Measurements from ENCODE around the gene OSBPL1A.

OSBPL1A gene

DNA sequence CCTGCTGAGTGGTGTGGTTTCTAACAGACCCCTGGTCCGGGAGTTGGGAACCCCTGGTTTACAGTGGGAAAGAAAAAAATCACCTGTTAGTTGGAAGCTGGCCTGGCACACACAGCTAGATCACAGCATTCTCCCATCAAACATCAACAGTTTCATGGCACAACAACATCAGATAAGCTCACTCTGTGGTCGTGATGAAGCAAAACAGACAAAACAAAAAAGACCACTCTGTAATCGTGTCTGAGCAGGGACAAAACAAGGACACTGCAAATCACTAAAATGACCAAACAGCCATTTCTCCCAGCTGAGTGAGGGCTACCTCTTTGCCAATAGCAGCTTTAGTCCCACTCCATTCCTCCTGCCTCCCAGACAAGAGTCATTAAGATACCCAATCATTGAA, 19.9 kb upstream of the OSBPL1A start:
- Mint-ChIP-seq H3K4me1 (ENCODE audit: low read depth in 2 of 2) (no peaks in the 10 kb centered on the region), H3K9me3 (no peaks in the 10 kb centered on the region), H3K27me3 (peaks cover 36 to 66% of the 10 kb centered on the region in 2 donors), H3K36me3 (ENCODE audit: insufficient read depth) (no peaks in the 10 kb centered on the region), H3K4me3 (no peak overlapping the region), H3K27ac (no peak overlapping the region)
- DNase-seq (no peak), ATAC-seq (replicated peaks) (no peak)

DNA sequence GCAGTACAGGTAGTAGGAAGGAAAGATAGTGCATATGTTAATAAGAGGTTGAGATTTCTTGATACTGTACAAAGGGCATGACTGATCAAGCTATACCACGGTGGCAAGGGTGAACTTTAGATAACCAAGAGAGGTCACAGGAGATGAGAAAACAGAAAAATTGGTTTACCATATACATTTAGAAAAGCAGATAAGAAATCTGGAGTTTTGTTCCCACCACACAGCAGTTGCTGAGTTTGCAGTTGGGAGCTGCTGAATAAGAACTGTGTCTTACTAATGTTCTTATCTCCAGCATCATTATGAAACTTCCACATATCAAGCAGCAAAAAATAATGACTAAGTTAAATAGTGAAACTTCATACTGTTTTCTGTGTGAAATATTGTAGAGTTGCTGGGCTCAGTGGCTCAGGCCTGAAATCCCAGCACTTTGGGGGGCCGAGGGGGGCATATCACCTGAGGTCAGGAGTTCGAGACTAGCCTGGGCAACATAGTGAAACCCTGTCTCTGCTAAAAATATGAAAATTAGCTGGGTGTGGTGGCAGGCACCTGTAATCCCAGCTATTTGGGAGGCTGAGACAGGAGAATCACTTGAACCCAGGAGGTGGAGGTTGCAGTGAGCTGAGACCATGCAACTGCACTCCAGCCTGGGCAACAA, 16.9 kb upstream of the OSBPL1A start:
- Mint-ChIP-seq H3K4me3 (no peak overlapping the region), H3K9me3 (no peaks in the 10 kb centered on the region), H3K36me3 (ENCODE audit: insufficient read depth) (no peaks in the 10 kb centered on the region), H3K4me1 (ENCODE audit: low read depth in 2 of 2) (no peaks in the 10 kb centered on the region), H3K27ac (no peak overlapping the region), H3K27me3 (peaks cover 26 to 56% of the 10 kb centered on the region in 2 donors)
- DNase-seq (no peak), ATAC-seq (replicated peaks) (no peak)

- no peak overlapping the region for H3K27ac Mint-ChIP-seq
- DNase-seq (no peak), ATAC-seq (replicated peaks) (no peak)
- no peaks in the 10 kb centered on the region for H3K36me3 Mint-ChIP-seq (ENCODE audit: insufficient read depth)
- H3K4me3 Mint-ChIP-seq = no peak overlapping the region
- no peaks in the 10 kb centered on the region for H3K4me1 Mint-ChIP-seq (ENCODE audit: low read depth in 2 of 2)
- no peaks in the 10 kb centered on the region for H3K9me3 Mint-ChIP-seq
- peaks cover 29 to 56% of the 10 kb centered on the region in 2 donors for H3K27me3 Mint-ChIP-seq
These were observed 15.5 kb upstream of the OSBPL1A start for GRCh38 chr18:24413148-24413547.

GRCh38 chr18:24408496-24408895, 10.9 kb upstream of the OSBPL1A start:
- ATAC-seq (replicated peaks) (no peak), DNase-seq (no peak)
- Mint-ChIP-seq H3K36me3 (ENCODE audit: insufficient read depth) (no peaks in the 10 kb centered on the region), H3K4me1 (ENCODE audit: low read depth in 2 of 2) (no peaks in the 10 kb centered on the region), H3K27me3 (peaks cover 49 to 81% of the 10 kb centered on the region in 2 donors), H3K4me3 (no peak overlapping the region), H3K9me3 (no peaks in the 10 kb centered on the region), H3K27ac (no peak overlapping the region)

DNA sequence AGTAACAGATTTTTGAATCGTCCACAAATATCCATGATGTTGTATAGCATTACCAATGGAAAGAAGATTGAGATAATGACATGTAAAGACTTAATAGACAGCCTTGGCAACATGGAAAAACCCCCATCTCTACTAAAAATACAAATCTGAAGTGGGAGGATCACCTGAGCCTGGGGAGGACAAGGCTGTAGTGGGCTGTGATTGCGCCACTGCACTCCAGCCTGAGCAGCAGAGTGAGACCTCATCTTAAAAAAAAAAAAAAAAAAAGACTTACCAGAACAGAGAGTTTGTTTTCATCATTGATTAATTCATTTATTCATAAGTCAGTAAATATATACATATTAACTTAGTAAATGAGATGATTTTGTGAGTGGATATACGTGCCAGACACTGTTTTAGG, 7.0 kb upstream of the OSBPL1A start:
- Mint-ChIP-seq H3K4me3 (no peak overlapping the region), H3K36me3 (ENCODE audit: insufficient read depth) (no peaks in the 10 kb centered on the region), H3K4me1 (ENCODE audit: low read depth in 2 of 2) (no peaks in the 10 kb centered on the region), H3K9me3 (no peaks in the 10 kb centered on the region), H3K27ac (no peak overlapping the region), H3K27me3 (peaks cover 51 to 61% of the 10 kb centered on the region in 2 donors)
- DNase-seq = no peak
- ATAC-seq (replicated peaks) = no peak

- Mint-ChIP-seq H3K9me3 (no peaks in the 10 kb centered on the region), H3K27me3 (peaks cover 38 to 46% of the 10 kb centered on the region in 2 donors)
- ATAC-seq (replicated peaks) = no peak
These were observed 5.5 kb upstream of the OSBPL1A start for GRCh38 chr18:24403076-24403475.

GRCh38 chr18:24402209-24402785, 4.7 kb upstream of the OSBPL1A start:
- Mint-ChIP-seq H3K36me3 (ENCODE audit: insufficient read depth) (no peaks in the 10 kb centered on the region), H3K27ac (no peak overlapping the region)
- ATAC-seq (replicated peaks) = no peak

More at GRCh38 chr18:24403076-24403475, 5.5 kb upstream of the OSBPL1A start:
- Mint-ChIP-seq H3K36me3 (ENCODE audit: insufficient read depth) (no peaks in the 10 kb centered on the region), H3K27ac (no peak overlapping the region), H3K4me3 (no peak overlapping the region), H3K4me1 (ENCODE audit: low read depth in 2 of 2) (peaks cover 0 to under 1% of the 10 kb centered on the region in 2 donors)
- no peak for DNase-seq

DNA sequence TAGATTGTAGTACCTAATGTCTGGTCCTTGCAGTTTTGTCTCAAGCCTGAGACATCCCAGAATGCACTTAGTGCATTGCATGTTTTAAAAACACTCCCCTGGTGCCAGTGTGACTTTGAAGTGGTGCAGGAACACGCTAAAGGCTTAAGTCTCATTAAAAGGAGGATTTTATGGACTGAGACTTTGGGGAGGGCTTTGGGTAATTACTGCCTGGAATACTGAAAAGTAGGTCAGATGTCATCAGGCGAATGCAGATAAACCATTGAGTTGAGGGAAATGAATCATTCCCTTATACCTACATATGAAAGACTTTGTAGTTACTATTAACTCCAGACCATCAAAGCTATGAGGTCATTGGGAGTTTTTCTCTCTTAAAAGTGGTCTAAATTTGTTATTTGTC, 3.0 kb upstream of the OSBPL1A start:
- Mint-ChIP-seq H3K36me3 (ENCODE audit: insufficient read depth) (no peaks in the 10 kb centered on the region), H3K27me3 (peaks cover 17 to 21% of the 10 kb centered on the region in 2 donors), H3K4me3 (no peak overlapping the region), H3K4me1 (ENCODE audit: low read depth in 2 of 2) (peaks cover 4 to 7% of the 10 kb centered on the region in 2 donors), H3K9me3 (no peaks in the 10 kb centered on the region), H3K27ac (no peak overlapping the region)
- no peak for DNase-seq
- ATAC-seq (replicated peaks) = no peak

More at GRCh38 chr18:24402209-24402785, 4.7 kb upstream of the OSBPL1A start:
- H3K4me1 Mint-ChIP-seq (ENCODE audit: low read depth in 2 of 2) = peaks cover 0 to 3% of the 10 kb centered on the region in 2 donors
- no peak overlapping the region for H3K4me3 Mint-ChIP-seq
- H3K9me3 Mint-ChIP-seq = no peaks in the 10 kb centered on the region
- DNase-seq = no peak
- H3K27me3 Mint-ChIP-seq = peaks cover 31 to 38% of the 10 kb centered on the region in 2 donors

GRCh38 chr18:24398540-24398939, 916 bp upstream of the OSBPL1A start:
- no peak overlapping the region for H3K27ac Mint-ChIP-seq
- H3K36me3 Mint-ChIP-seq (ENCODE audit: insufficient read depth) = no peaks in the 10 kb centered on the region
- no peaks in the 10 kb centered on the region for H3K9me3 Mint-ChIP-seq
- peak overlapping the region; percentile 85 to 94 for H3K4me3 Mint-ChIP-seq
- DNase-seq = no peak
- ATAC-seq (replicated peaks) = no peak
- peaks cover 8 to 13% of the 10 kb centered on the region in 2 donors for H3K27me3 Mint-ChIP-seq
- peaks cover 4 to 7% of the 10 kb centered on the region in 2 donors for H3K4me1 Mint-ChIP-seq (ENCODE audit: low read depth in 2 of 2)

- H3K27me3 Mint-ChIP-seq = peaks cover 3 to 6% of the 10 kb centered on the region in 2 donors
- DNase-seq = peak in 2 of 3 experiments; percentile 1
- H3K4me1 Mint-ChIP-seq (ENCODE audit: low read depth in 2 of 2) = peaks cover 4 to 7% of the 10 kb centered on the region in 2 donors
- no peaks in the 10 kb centered on the region for H3K9me3 Mint-ChIP-seq
- peak overlapping the region in 1 of 2 donors; percentile 28 for H3K27ac Mint-ChIP-seq
- peak overlapping the region; percentile 85 to 94 for H3K4me3 Mint-ChIP-seq
- no peaks in the 10 kb centered on the region for H3K36me3 Mint-ChIP-seq (ENCODE audit: insufficient read depth)
- ATAC-seq (replicated peaks) = peak; percentile 44
These were observed 412 bp downstream of the OSBPL1A start for GRCh38 chr18:24397131-24397693.

DNA sequence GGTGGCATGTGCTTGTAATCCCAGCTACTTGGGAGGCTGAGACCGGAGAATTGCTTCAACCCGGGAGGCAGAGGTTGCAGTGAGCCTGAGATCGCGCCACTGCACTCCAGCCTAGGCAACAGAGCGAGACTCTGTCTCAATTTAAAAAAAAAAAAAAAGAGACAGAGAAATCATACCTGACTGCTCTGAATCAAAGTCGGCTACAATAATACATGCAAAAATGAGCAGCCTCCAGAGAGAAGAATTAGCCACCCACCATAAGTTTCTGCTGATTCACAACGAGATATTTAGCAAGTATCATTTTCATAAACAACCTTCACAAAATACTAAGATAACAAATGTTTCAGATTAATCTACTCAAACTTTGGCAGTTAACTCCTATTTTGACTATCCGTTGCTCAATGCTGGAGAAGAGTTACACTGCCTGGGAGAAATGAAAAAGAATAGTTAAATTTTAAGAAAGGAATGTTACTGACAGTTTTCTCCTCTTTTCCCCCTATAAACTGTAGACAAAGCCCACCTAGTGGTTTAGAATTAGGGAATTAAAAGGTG, 1.5 kb downstream of the OSBPL1A start:
- H3K27ac Mint-ChIP-seq = no peak overlapping the region
- ATAC-seq (replicated peaks) (no peak), DNase-seq (no peak)
- no peak overlapping the region for H3K4me3 Mint-ChIP-seq
- H3K9me3 Mint-ChIP-seq = no peaks in the 10 kb centered on the region
- H3K27me3 Mint-ChIP-seq = no peaks in the 10 kb centered on the region
- H3K4me1 Mint-ChIP-seq (ENCODE audit: low read depth in 2 of 2) = peaks cover 4 to 7% of the 10 kb centered on the region in 2 donors
- H3K36me3 Mint-ChIP-seq (ENCODE audit: insufficient read depth) = no peaks in the 10 kb centered on the region

DNA sequence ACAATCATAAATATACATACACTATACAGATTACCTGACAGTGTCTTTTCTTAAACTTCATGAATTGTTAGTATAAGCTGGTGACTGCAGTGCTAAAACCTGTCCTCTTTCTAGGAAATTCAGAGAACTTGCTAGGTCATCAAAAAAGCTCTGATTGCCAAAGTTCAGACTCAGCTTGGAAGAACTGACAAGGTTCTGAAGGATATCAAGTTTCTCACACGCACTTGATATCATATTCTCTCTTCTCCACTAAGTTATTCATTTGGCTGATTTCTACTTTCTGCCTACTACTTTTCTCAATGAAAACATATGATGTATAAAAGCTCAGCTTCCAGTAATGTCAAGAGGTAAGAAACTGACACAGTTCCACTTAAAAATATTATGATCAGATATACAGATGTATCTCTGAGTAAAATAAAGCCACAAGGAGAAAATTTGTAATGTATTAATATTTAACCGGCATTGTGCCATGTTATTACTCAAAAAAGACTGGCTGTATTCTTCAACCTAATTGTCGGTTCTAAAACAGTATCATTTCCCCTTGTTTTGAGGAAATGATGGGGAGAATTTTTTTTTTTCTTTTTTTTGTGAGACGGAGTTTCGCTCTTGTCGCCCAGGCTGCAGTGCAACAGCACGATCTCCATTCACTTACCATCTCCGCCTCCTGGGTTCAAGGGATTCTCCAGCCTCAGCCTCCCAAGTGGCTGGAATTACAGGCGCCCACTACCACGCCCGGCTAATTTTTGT, 2.4 kb downstream of the OSBPL1A start:
- no peaks in the 10 kb centered on the region for H3K36me3 Mint-ChIP-seq (ENCODE audit: insufficient read depth)
- DNase-seq (no peak), ATAC-seq (replicated peaks) (no peak)
- no peaks in the 10 kb centered on the region for H3K27me3 Mint-ChIP-seq
- no peak overlapping the region for H3K4me3 Mint-ChIP-seq
- peaks cover 4 to 7% of the 10 kb centered on the region in 2 donors for H3K4me1 Mint-ChIP-seq (ENCODE audit: low read depth in 2 of 2)
- no peak overlapping the region for H3K27ac Mint-ChIP-seq
- H3K9me3 Mint-ChIP-seq = no peaks in the 10 kb centered on the region

- Mint-ChIP-seq H3K27me3 (peaks cover 0 to 7% of the 10 kb centered on the region in 2 donors), H3K4me3 (no peak overlapping the region), H3K4me1 (ENCODE audit: low read depth in 2 of 2) (no peaks in the 10 kb centered on the region), H3K27ac (no peak overlapping the region), H3K36me3 (ENCODE audit: insufficient read depth) (no peaks in the 10 kb centered on the region), H3K9me3 (no peaks in the 10 kb centered on the region)
- no peak for ATAC-seq (replicated peaks)
- DNase-seq = no peak
These were observed 8.7 kb downstream of the OSBPL1A start for GRCh38 chr18:24388957-24389356.
